Measurements from ENCODE around the gene P2RX1.

DNA sequence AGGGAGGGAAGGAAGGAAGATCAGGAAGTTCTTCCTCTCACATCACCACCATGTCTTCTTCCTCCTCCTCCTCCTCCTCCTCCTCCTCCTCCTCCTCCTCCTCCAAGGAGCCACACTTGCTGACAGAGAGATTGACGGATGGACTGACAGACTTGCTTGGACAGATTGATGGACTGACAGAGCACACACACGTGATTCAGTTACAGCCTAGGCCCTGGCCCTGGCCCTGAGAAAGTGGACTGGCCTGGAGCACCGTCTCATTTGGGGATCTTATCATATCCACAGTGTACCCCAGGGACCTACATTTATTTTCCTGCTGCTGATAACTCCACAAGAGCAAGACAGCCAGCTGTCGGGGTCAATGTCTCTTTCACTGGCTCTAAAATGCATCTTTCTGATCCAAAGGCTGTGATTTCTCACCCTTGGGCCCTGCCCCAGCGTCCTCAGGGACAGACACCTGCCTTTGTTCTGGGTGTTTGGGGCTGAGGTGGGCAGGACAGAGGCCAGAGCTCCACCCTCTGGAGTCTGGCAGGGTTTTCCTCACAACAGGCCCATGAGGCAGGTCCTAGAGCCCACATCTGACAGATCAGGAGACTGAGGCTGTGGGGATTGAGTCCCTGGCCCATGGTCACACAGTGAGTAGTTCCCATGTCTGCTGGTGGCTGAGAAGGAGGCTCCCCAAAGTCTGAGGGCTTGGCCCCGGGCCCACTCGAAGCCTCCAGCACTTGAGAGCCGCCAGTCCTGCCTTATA is 2.3 kb upstream of the P2RX1 start:
- TF ChIP-seq POLR2A (IDR thresholded peaks at IDR 0.05; ENCODE audit: low read depth, low read length), result no peak
- TF ChIP-seq POU2F2 (IDR thresholded peaks at IDR 0.05; ENCODE audit: low read depth, low read length), result no peak
- TF ChIP-seq POLR2AphosphoS5 (IDR thresholded peaks at IDR 0.05; ENCODE audit: low read depth, low read length), result no peak
- TF ChIP-seq TAF1 (IDR thresholded peaks at IDR 0.05; ENCODE audit: low read depth, low read length), result no peak

Data from GM12891 (cell line).